Measurements from ENCODE around the gene GRIK4. TPM values are rescaled to one million over a fixed set of nuclear protein-coding genes. Genes with fewer than 3 reads are reported as not detected.

GRIK4 gene
- total and polyA plus RNA-seq, 2 donors (not counting 3 experiments of a cell fraction or from before 2014, with no cell fraction given): 0.81 to 1.6 TPM

DNA sequence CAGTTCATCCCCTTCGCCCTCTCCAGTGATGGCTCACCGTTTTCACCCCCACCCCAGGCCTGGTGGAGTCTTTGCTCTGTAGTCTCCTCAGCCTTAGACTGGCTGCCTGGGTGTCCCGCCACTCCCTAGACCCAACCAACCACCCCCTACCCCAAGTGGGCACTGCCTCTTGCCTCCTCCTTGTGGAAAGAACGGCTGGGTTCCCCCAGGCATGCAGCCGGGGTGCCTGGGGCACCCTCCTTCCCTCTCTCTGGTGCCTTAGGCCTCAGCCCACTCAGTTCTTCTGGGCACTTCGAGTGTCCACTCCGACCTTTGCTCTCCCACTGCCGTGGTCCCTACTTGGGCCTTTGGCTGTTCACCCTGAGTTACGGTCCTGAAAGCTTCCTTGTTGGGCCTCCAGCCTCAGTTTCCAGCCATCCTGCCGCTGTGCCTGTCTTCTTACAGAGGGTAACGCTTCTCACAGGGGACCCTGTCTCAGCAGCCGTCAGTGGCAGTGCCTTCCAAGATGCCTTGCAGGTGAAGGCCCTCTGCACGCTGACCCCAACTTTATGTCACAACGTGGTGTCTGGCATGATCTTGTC, 3.1 kb downstream of the GRIK4 start:
- Histone ChIP-seq H3K36me3 (ENCODE audit: control insufficient read depth in 2 of 2, extremely low read depth in 1 of 2, insufficient read depth in 2 of 2, low read length in 2 of 2) (no peaks in the 10 kb centered on the region), H4K20me1 (replicated peaks; ENCODE audit: control insufficient read depth, extremely low read depth, insufficient read depth, low read length) (no peaks in the 10 kb centered on the region), H3K4me3 (replicated peaks in 1 of 3; ENCODE audit: insufficient read depth in 1 of 3, low read depth in 1 of 3, low read length in 3 of 3) (no peak overlapping the region), H3K4me1 (ENCODE audit: control insufficient read depth, extremely low read depth, insufficient read depth, low read length) (peaks cover 4% of the 10 kb centered on the region), H3K9me1 (replicated peaks; ENCODE audit: control insufficient read depth, extremely low read depth, insufficient read depth, low read length) (no peaks in the 10 kb centered on the region), H2AFZ (ENCODE audit: low read depth, low read length) (no peak overlapping the region), H3K4me2 (ENCODE audit: insufficient read depth, low read length) (no peak overlapping the region), H3K9me3 (replicated peaks; ENCODE audit: control insufficient read depth, insufficient read depth, low read length) (no peaks in the 10 kb centered on the region), H3K27me3 (ENCODE audit: control insufficient read depth in 2 of 2, insufficient read depth in 2 of 2, low read length in 2 of 2) (no peaks in the 10 kb centered on the region), H3K27ac (ENCODE audit: insufficient read depth, low read depth, low read length) (no peak overlapping the region), H3K79me2 (ENCODE audit: control insufficient read depth, insufficient read depth, low read length) (no peaks in the 10 kb centered on the region), H3K9ac (replicated peaks; ENCODE audit: extremely low read depth, insufficient read depth, low read length) (no peak overlapping the region)
- DNase-seq (ENCODE audit: low read depth, low spot score) (no peak), FAIRE-seq (no peak)
- POLR2A ChIA-PET: no interaction called here
- TF ChIP-seq POLR2A (IDR thresholded peaks at IDR 0.05; ENCODE audit: low read depth, low read length) (no peak), JUN (IDR thresholded peaks at IDR 0.05; ENCODE audit: borderline replicate concordance, insufficient read depth, insufficient read length, low read depth) (no peak), GATA2 (IDR thresholded peaks at IDR 0.05; ENCODE audit: insufficient read depth, insufficient read length, low read depth, low read length) (no peak), FOS (IDR thresholded peaks at IDR 0.05; ENCODE audit: borderline replicate concordance, insufficient read depth, low read length) (no peak), MYC (IDR thresholded peaks at IDR 0.05; ENCODE audit: low read depth, low read length) (no peak), POLR2AphosphoS5 (IDR thresholded peaks at IDR 0.05; ENCODE audit: insufficient read depth, low read depth, low read length) (no peak), EZH2 (IDR thresholded peaks at IDR 0.05; ENCODE audit: borderline replicate concordance, low read depth, low read length, severe bottlenecking) (no peak)
- TF ChIP-seq, protein P1, sequence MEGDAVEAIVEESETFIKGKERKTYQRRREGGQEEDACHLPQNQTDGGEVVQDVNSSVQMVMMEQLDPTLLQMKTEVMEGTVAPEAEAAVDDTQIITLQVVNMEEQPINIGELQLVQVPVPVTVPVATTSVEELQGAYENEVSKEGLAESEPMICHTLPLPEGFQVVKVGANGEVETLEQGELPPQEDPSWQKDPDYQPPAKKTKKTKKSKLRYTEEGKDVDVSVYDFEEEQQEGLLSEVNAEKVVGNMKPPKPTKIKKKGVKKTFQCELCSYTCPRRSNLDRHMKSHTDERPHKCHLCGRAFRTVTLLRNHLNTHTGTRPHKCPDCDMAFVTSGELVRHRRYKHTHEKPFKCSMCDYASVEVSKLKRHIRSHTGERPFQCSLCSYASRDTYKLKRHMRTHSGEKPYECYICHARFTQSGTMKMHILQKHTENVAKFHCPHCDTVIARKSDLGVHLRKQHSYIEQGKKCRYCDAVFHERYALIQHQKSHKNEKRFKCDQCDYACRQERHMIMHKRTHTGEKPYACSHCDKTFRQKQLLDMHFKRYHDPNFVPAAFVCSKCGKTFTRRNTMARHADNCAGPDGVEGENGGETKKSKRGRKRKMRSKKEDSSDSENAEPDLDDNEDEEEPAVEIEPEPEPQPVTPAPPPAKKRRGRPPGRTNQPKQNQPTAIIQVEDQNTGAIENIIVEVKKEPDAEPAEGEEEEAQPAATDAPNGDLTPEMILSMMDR (IDR thresholded peaks at IDR 0.05; ENCODE audit: extremely low read depth in 1 of 2, insufficient read depth in 1 of 2, low read depth in 1 of 2, low read length in 2 of 2): no peak
- TF ChIP-seq, protein P2, sequence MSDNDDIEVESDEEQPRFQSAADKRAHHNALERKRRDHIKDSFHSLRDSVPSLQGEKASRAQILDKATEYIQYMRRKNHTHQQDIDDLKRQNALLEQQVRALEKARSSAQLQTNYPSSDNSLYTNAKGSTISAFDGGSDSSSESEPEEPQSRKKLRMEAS (IDR thresholded peaks at IDR 0.05; ENCODE audit: insufficient read depth, insufficient read length): no peak
- dilution Hi-C loops (cut with MboI; ENCODE audit: extremely low pct_ligation_motif_present, low sequenced_read_pairs): no loop called here
- BruUV-seq (replicated peaks): no TSS peak
- CTCF ChIA-PET: interaction anchor here (1.4 to 8.1 kb wide), 3 partner anchors 49 to 287 kb away, joined by 3 to 289 read pairs (median 6); no protein-coding TSS in a partner anchor
- intact Hi-C loops (cut with micrococcal nuclease): loop anchor here (5.0 kb wide), 1 partner anchor 123 kb away; no protein-coding TSS in a partner anchor
